Uterus (tissue), 4 donors: ENCODE data around the gene LRRC25. TPM values are rescaled to one million over a fixed set of nuclear protein-coding genes. Genes with fewer than 3 reads are reported as not detected.

ENCODE experiments used
- DNase-seq, 2 donors: peaks; one replicate each; pipeline ENCODE4 v3.0.0-alpha.2; 2019 to 2020
- H3K27ac ChIP-seq, 2 donors: fragments of 200-600 bp; sonication (generic); 1 replicate in 1 of 2; 2 replicates in 1 of 2; pipeline ENCODE4 v1.5.1; 2016 to 2018
- H3K27me3 ChIP-seq, 2 donors: fragments of 200-600 bp; sonication (generic); one replicate each; pipeline ENCODE4 v1.5.1; 2018 to 2019; ENCODE audit warnings: control low read depth in 1 of 2
- H3K36me3 ChIP-seq, 2 donors: fragments of 200-600 bp; sonication (generic); one replicate each; pipeline ENCODE4 v1.5.1; 2019; ENCODE audit warnings: control low read depth in 1 of 2
- H3K4me1 ChIP-seq, 2 donors: fragments of 200-600 bp; sonication (generic); one replicate each; pipeline ENCODE4 v1.5.1; 2018 to 2019; ENCODE audit warnings: control low read depth in 1 of 2
- H3K4me3 ChIP-seq, 2 donors: fragments of 200-600 bp; sonication (generic); 1 replicate in 1 of 2; 2 replicates in 1 of 2; pipeline ENCODE4 v1.5.1; 2018 to 2019; ENCODE audit warnings: mild to moderate bottlenecking in 1 of 2
- H3K9me3 ChIP-seq, 2 donors: fragments of 200-600 bp; sonication (generic); one replicate each; pipeline ENCODE4 v1.5.1; 2019; ENCODE audit warnings: control low read depth in 1 of 2
- CTCF ChIP-seq, 4 experiments: fragments of 200-600 bp in 2 of 4; fragments of 450-650 bp in 2 of 4; sonication (generic) in 2 of 4; IDR thresholded peaks; one replicate each; pipeline ENCODE4 v1.5.1; 2016 to 2019; ENCODE audit warnings: antibody characterized with exemption in 4 of 4, mild to moderate bottlenecking in 2 of 4, moderate library complexity in 1 of 4
- POLR2A ChIP-seq, 2 donors: fragments of 450-650 bp; IDR thresholded peaks; one replicate each; pipeline ENCODE4 v1.6.1; 2016; ENCODE audit warnings: antibody characterized with exemption in 2 of 2, mild to moderate bottlenecking in 1 of 2, moderate library complexity in 1 of 2
- intact Hi-C: fragments of 100-400 bp; cut with DNase I; formaldehyde crosslinking; loops from one replicate; pipeline ENCODE4 v1.15.1; 2023; ENCODE audit warnings: low total_unique reads
- total RNA-seq, 4 donors: library from RNA; depleted of rRNA in 3 of 4; stranded (reverse); fragments of >200 nt in 3 of 4; gene quantifications; one replicate each; pipeline versions ENCODE4 v1.1.0 to v1.2.4, GENCODE V29; 2014 to 2023
- donor health status: DM: yes; HTN: yes; CAD: no.

The LRRC25 gene
- total RNA-seq, 4 donors from 2014 or later: 0.51 to 2.3 (median 1.9) TPM; not detected in 1

GRCh38 chr19:18434411-18435175 lies 37.2 kb upstream of the LRRC25 start:
- H3K4me3 ChIP-seq: peak overlapping the region; percentile 41 to 46
- peaks cover 0 to 13% of the 10 kb centered on the region in 2 donors for H3K4me1 ChIP-seq
- peak overlapping the region; percentile 77 to 80 for H3K27ac ChIP-seq
- H3K36me3 ChIP-seq: no peaks in the 10 kb centered on the region
- no peaks in the 10 kb centered on the region for H3K9me3 ChIP-seq
- intact Hi-C loops: no loop called here
- DNase-seq: peak in 1 of 2 donors; percentile 54
- no peak for TF ChIP-seq POLR2A (IDR thresholded peaks at IDR 0.05)
- TF ChIP-seq CTCF (IDR thresholded peaks at IDR 0.05): no peak
- no peaks in the 10 kb centered on the region for H3K27me3 ChIP-seq

GRCh38 chr19:18433735-18434398 lies 36.4 kb upstream of the LRRC25 start:
- H3K9me3 ChIP-seq: no peaks in the 10 kb centered on the region
- no peaks in the 10 kb centered on the region for H3K36me3 ChIP-seq
- H3K27ac ChIP-seq: peak overlapping the region; percentile 77 to 80
- intact Hi-C loops: no loop called here
- peaks cover 0 to 17% of the 10 kb centered on the region in 2 donors for H3K4me1 ChIP-seq
- peak overlapping the region; percentile 41 to 46 for H3K4me3 ChIP-seq
- H3K27me3 ChIP-seq: no peaks in the 10 kb centered on the region
- DNase-seq: peak in 1 of 2 donors; percentile 50
- peak in 1 of 2 donors; percentile 11 for TF ChIP-seq POLR2A (IDR thresholded peaks at IDR 0.05)
- TF ChIP-seq CTCF (IDR thresholded peaks at IDR 0.05): no peak

GRCh38 chr19:18433015-18433691 lies 35.7 kb upstream of the LRRC25 start:
- intact Hi-C loops: no loop called here
- peak overlapping the region; percentile 77 to 80 for H3K27ac ChIP-seq
- H3K4me1 ChIP-seq: peaks cover 0 to 10% of the 10 kb centered on the region in 2 donors
- DNase-seq: peak; percentile 53 to 64
- H3K36me3 ChIP-seq: no peaks in the 10 kb centered on the region
- no peaks in the 10 kb centered on the region for H3K9me3 ChIP-seq
- H3K27me3 ChIP-seq: no peaks in the 10 kb centered on the region
- peak overlapping the region; percentile 41 to 46 for H3K4me3 ChIP-seq
- TF ChIP-seq CTCF (IDR thresholded peaks at IDR 0.05) (no peak), POLR2A (IDR thresholded peaks at IDR 0.05) (no peak)

GRCh38 chr19:18432275-18433014 lies 35.0 kb upstream of the LRRC25 start:
- intact Hi-C loops: no loop called here
- H3K36me3 ChIP-seq: no peaks in the 10 kb centered on the region
- peak overlapping the region; percentile 77 to 80 for H3K27ac ChIP-seq
- peaks cover 0 to 9% of the 10 kb centered on the region in 2 donors for H3K4me1 ChIP-seq
- H3K27me3 ChIP-seq: no peaks in the 10 kb centered on the region
- H3K9me3 ChIP-seq: no peaks in the 10 kb centered on the region
- no peak for TF ChIP-seq CTCF (IDR thresholded peaks at IDR 0.05)
- TF ChIP-seq POLR2A (IDR thresholded peaks at IDR 0.05): no peak
- peak in 1 of 2 donors; percentile 47 for DNase-seq
- H3K4me3 ChIP-seq: peak overlapping the region; percentile 41 to 46
